Measurements from ENCODE around the gene GAD1.

GAD1 gene

GRCh38 chr2:170806548-170806947 is 10.1 kb upstream of the GAD1 start:
- no peak for DNase-seq
- TF ChIP-seq CTCF (IDR thresholded peaks at IDR 0.05; ENCODE audit: low read depth, low read length): no peak

DNA sequence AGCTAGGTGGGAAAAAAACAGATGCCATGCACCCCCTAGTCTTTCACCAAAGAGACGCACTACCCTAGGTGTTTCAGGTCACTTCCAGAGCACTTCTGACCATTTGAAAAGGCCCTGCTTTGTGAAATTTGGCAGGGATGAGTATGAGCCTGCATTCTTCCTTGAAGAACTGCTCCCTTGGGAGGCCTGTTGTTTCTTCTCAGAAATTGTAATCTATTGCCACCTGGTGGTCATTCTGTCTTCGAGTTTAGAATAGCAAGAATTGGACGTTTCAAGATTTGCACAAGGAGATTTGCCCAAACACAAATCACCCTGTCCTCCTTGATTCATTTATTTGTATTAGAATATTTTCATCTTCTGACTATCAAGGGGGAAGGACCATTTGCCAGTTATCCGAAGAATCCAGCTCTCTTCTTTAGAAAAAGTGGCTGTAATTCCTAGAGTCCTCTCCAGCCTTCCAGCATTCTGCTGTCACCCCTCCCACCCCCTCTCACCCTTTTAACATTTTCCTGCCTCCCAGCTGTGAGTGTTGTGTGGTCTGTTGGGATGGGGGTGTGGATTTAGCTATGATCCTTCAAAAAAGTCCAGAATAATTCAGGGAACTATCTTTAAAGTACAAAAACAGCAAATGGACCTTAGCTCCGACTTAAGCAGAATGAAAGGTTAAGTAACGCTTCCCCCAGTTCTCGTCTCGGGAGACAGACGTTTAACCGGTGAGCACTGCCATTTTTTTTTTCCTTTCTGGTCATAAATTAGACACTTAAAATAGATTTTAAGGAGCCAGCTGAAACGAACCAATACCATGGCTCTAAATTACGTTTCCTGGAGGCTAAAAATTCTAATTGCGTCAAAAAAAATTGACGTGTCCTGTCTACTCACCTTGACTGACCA is 3.7 kb upstream of the GAD1 start:
- no peak overlapping the region for H3K27ac ChIP-seq
- DNase-seq: peak; percentile 40
- H3K36me3 ChIP-seq: no peaks in the 10 kb centered on the region
- no peak overlapping the region for H3K4me3 ChIP-seq (ENCODE audit: low read depth, low read length)
- no peaks in the 10 kb centered on the region for H3K9me3 ChIP-seq (ENCODE audit: severe bottlenecking)
- peak; percentile 47 for TF ChIP-seq CTCF (IDR thresholded peaks at IDR 0.05; ENCODE audit: low read depth, low read length)
- H3K27me3 ChIP-seq (ENCODE audit: insufficient read depth, low read depth, severe bottlenecking): no peaks in the 10 kb centered on the region

More at GRCh38 chr2:170806548-170806947, 10.1 kb upstream of the GAD1 start:
- Histone ChIP-seq H3K27ac (no peak overlapping the region), H3K27me3 (ENCODE audit: insufficient read depth, low read depth, severe bottlenecking) (no peaks in the 10 kb centered on the region), H3K9me3 (ENCODE audit: severe bottlenecking) (no peaks in the 10 kb centered on the region), H3K36me3 (no peaks in the 10 kb centered on the region), H3K4me3 (ENCODE audit: low read depth, low read length) (no peak overlapping the region)

GRCh38 chr2:170813611-170814532 is 2.8 kb upstream of the GAD1 start:
- no peak overlapping the region for H3K4me3 ChIP-seq (ENCODE audit: low read depth, low read length)

DNA sequence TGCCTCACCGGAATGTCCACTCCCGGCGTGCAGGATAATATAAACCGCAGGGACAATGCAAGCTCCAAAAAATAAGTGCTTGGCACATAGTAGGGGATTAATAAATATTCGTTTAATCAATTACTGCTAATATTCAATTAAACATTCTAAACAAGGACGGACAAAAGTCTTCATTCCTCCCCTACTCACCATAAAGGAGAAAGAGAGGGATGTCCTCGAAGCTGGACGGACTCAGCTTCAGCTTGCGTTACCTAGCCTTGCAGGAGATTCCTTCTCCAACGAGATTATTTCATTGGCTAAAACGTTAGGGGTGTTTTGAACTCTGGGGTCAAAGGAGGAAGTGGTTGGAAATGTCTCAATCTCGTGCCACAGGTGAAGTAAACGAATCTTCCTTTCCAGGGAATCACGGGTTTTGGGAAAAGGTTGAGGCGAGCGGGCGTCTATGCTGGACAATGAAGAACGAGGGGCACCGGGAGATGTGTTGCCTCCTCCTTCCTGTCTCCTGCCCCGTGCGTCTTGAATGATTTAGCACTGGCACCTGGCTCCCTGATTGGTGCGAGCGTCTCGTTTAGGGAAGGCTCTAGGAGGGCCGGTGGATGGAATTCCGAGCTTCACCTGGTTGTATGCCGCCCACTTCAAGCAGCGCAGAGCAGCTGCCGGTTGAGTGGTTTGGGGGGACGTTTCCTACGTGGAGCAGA is 2.0 kb upstream of the GAD1 start:
- no peak for DNase-seq
- Histone ChIP-seq H3K4me3 (ENCODE audit: low read depth, low read length) (no peak overlapping the region), H3K9me3 (ENCODE audit: severe bottlenecking) (no peaks in the 10 kb centered on the region), H3K36me3 (no peaks in the 10 kb centered on the region; the same call in 1 of the 2 replicates), H3K27me3 (ENCODE audit: insufficient read depth, low read depth, severe bottlenecking) (no peaks in the 10 kb centered on the region), H3K27ac (no peak overlapping the region)
- TF ChIP-seq CTCF (IDR thresholded peaks at IDR 0.05; ENCODE audit: low read depth, low read length): no peak

More at GRCh38 chr2:170813611-170814532, 2.8 kb upstream of the GAD1 start:
- Histone ChIP-seq H3K36me3 (no peaks in the 10 kb centered on the region; the same call in 1 of the 2 replicates), H3K27me3 (ENCODE audit: insufficient read depth, low read depth, severe bottlenecking) (no peaks in the 10 kb centered on the region), H3K27ac (no peak overlapping the region), H3K9me3 (ENCODE audit: severe bottlenecking) (no peaks in the 10 kb centered on the region)
- no peak for TF ChIP-seq CTCF (IDR thresholded peaks at IDR 0.05; ENCODE audit: low read depth, low read length)
- no peak for DNase-seq

GRCh38 chr2:170815311-170815710 is 1.4 kb upstream of the GAD1 start:
- no peak for DNase-seq
- no peaks in the 10 kb centered on the region for H3K9me3 ChIP-seq (ENCODE audit: severe bottlenecking)
- H3K36me3 ChIP-seq: no peaks in the 10 kb centered on the region; the same call in 1 of the 2 replicates
- H3K27me3 ChIP-seq (ENCODE audit: insufficient read depth, low read depth, severe bottlenecking): no peaks in the 10 kb centered on the region
- peak overlapping the region; percentile 87 for H3K4me3 ChIP-seq (ENCODE audit: low read depth, low read length)
- no peak overlapping the region for H3K27ac ChIP-seq
- TF ChIP-seq CTCF (IDR thresholded peaks at IDR 0.05; ENCODE audit: low read depth, low read length): no peak

Data from WERI-Rb-1 (cell line).